ENCODE results near the gene LGALS9.

GRCh38 chr17:27620721-27621120, 10.3 kb upstream of the LGALS9 start:
- TF ChIP-seq CTCF (IDR thresholded peaks at IDR 0.05) (no peak), POLR2A (IDR thresholded peaks at IDR 0.05) (no peak)

Measured in Peyer's patch (tissue), 4 donors.